Adrenal gland (tissue), 5 donors: ENCODE measurements around the gene CCDC117.

Experiments
- POLR2A ChIP-seq, 2 donors: fragments of 450-650 bp; IDR thresholded peaks; one replicate each; pipeline ENCODE4 v1.6.1; 2017; ENCODE audit warnings: antibody characterized with exemption in 2 of 2, mild to moderate bottlenecking in 2 of 2, moderate library complexity in 1 of 2
- TF ChIP-seq, protein P1 (sequence below), 6 experiments: fragments of 450-650 bp in 4 of 6; fragments of 200-600 bp in 2 of 6; sonication (generic) in 1 of 6; IDR thresholded peaks; 1 replicate in 5 of 6; 2 replicates in 1 of 6; pipeline versions ENCODE4 v1.5.1 to v1.8.0; 2016 to 2021; ENCODE audit warnings: antibody characterized with exemption in 6 of 6, mild to moderate bottlenecking in 2 of 6, moderate library complexity in 1 of 6
- donor health status: DM: no; HTN: no; CAD: no.

DNA sequence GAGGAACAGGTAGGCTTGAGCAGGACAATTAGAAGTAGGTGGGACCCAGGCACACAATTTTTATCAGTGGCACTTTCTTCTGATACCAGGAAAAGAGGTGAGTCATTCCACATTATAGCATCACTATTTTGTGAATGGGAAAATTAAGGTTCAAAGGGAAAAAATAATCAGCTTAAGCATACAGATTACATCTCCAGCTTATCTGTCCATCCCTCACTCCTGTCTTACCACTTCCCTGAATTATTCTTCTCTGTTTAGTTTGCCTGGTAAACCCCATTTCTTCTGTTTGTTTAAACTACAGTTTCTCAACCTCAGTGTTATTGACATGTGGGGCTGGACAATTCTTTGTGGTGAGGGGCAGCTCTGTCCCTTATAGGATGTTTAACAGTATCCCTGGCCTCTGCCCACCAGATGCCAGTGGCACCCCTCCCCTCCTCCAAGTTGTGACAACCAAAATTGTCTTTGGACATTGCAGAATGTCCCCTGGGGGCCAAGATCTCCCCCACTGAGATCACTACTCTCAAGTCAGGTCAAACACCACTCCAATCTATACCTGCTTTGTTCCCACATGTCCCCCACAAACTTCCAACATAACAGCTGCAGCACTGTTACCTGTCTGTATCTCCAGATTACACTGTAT is 36.3 kb downstream of the CCDC117 start:
- TF ChIP-seq, protein P1, sequence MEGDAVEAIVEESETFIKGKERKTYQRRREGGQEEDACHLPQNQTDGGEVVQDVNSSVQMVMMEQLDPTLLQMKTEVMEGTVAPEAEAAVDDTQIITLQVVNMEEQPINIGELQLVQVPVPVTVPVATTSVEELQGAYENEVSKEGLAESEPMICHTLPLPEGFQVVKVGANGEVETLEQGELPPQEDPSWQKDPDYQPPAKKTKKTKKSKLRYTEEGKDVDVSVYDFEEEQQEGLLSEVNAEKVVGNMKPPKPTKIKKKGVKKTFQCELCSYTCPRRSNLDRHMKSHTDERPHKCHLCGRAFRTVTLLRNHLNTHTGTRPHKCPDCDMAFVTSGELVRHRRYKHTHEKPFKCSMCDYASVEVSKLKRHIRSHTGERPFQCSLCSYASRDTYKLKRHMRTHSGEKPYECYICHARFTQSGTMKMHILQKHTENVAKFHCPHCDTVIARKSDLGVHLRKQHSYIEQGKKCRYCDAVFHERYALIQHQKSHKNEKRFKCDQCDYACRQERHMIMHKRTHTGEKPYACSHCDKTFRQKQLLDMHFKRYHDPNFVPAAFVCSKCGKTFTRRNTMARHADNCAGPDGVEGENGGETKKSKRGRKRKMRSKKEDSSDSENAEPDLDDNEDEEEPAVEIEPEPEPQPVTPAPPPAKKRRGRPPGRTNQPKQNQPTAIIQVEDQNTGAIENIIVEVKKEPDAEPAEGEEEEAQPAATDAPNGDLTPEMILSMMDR (IDR thresholded peaks at IDR 0.05), result no peak
- TF ChIP-seq POLR2A (IDR thresholded peaks at IDR 0.05), result no peak
